Middle frontal gyrus (tissue), 1 donor: ENCODE data around the gene GPSM1.

Source experiments
- DNase-seq: peaks from one replicate; pipeline ENCODE4 v3.0.0-alpha.2; 2015; ENCODE audit warnings: low spot score; ENCODE audit errors: extremely low spot score

GPSM1 gene

DNA sequence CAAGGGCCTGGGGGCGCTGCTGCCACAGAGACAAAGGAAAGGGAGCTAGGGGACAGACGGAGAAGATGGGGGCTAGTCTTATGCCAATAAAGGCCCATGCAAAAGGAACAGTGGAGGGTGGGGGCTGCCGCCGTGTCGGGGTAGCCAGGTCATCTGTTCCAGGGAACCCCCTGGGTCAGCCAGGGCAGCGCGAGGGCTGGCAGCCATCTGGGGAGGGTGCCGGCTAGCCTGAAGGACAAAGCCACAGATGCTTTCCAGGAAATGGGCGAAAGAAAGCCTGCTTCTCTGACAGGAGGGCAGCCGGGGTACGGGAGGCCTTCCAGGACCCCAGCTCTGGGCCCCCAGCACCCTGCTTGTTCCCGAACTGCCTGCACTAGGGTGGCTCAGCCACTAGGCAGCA, 47.8 kb downstream of the GPSM1 start:
- no peak for DNase-seq

GRCh38 chr9:136376457-136376856, 49.1 kb downstream of the GPSM1 start:
- no peak for DNase-seq

DNA sequence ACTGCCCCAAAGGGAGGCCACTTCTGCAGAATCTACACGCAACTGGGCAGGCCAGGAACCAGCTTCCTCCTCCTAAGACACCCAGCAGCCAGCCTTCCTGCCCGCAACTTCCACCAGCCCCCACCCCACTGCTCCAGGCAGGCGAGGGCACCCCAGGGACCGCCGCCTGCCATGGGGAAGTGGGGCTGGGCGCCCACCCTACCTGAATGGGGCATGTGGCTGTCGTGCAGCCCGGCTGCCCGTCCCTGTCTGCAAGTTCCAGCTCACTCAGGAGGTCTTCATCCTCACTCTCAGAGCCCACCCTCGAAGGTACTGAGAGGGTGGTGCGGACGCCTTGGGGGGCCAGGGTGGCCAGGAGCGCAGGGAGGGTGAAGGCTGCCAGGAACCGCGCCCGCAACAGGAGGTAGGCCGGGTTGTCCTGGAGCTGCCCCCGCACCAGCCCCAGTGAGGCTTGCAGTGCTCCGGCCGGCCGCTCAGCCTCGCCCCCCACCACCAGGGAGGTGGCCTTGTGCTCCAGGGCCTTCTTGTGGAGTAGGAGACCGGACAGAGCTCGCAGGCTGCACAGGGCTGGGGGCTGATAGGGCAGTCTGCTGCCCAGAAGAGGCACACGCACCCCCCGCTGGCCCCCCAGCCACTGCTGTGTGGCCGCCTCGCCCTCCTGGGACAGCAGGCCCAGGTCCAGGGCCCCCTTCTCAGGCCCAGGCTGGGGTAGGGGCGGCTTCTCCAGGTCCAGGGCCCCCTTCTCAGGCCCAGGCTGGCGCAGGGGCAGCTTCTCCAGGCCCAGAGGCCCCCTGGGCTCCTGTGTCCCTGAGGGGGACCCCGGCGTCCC, 50.2 kb downstream of the GPSM1 start:
- no peak for DNase-seq

DNA sequence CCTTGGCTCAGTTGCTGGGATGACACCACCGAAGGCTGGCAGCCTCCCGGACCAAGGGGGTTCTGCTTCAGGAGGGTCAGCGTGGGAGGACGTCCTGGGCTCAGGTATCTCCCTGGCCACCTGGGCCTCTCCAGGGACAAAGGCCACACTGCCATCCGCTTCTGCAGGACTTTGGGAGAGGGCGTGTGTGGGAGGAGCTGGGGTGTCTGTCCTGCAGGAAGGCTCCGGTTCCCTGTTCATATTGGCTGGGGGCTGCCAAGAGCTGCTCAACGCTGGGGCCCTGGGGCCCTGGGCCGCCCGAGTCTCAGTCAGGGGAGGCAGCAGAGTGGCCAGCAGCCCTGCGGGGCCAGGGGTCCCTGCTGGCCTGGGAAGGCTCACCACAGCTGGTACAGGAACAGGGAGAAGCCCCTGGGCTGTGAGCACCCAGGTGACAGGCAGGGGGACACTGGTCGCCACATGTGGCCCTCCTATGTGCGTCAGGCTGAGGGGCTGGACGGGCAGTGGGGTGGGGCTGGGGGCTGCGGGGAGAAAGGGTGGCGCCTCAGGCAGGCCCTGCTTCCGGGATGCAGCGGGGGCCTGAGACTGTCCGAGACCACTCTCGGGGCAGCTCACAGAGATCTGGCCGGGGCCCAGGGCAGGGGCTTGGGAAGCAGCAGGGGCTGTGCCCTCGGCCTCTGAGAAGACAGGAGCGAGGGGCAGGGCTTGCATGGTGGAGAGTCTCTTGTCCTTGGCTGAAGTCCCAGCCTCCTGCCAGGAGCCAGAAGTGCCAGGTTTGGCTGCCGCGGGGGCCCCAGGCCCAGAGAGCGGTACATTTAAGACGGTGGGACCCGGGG, 51.0 kb downstream of the GPSM1 start:
- no peak for DNase-seq

DNA sequence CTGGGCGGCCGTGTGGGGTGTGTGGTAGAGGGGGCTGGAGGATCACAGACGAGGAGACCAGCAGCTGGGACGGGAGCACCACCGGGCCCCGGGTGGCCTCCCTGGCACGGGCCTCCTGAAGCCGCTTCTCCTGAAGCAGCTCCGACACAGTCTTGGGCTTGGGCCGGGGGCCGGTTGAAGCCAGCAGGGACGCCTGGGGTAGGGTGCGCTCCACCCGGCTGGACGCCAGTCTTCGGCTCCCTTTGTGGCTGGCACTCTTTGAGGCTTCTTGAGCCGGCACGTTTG, 51.6 kb downstream of the GPSM1 start:
- no peak for DNase-seq

DNA sequence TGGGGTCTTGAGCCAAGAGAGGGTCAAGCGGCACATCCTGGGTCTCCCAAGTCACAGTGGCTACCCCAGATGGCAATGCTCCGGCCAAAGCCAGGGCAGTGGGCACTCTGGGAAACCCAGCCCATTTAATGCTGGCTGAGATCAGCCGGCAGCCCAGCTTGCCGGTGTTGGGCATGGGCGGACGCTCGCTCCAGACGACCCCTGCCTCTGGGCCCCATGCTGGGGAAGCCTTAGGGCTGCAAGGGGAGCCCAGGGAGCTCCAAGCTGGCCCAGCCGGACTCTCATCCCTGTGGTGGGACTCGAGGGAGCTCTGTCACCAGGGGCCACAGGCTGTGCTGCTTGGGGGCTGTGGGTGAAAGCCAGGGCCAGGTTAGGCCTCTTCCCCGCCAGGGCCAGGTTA, 52.1 kb downstream of the GPSM1 start:
- DNase-seq, result no peak

DNA sequence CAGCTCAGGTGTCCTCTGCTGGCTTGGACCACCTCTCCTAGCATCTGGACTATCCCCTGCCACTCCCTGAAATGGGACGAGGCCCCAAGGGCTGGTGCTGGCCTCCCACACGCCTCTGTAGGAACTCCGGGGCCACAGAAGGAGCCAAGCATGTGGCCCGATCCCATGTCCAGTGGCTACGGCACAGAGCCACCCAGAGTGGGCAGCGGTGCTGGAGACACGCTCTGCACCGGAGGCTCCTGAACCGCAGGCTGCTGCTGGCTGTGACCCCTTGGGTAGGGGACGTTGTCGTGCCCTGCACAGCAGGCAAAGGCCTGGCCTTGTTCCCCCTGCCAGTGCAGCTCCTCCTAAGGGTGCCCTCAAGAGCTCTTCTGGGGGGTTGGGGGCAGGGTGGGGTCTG, 52.6 kb downstream of the GPSM1 start:
- DNase-seq, result no peak

- no peak for DNase-seq
Measured at GRCh38 chr9:136380381-136380780, 53.0 kb downstream of the GPSM1 start.

- no peak for DNase-seq
Measured at GRCh38 chr9:136381311-136381710, 54.0 kb downstream of the GPSM1 start.

DNA sequence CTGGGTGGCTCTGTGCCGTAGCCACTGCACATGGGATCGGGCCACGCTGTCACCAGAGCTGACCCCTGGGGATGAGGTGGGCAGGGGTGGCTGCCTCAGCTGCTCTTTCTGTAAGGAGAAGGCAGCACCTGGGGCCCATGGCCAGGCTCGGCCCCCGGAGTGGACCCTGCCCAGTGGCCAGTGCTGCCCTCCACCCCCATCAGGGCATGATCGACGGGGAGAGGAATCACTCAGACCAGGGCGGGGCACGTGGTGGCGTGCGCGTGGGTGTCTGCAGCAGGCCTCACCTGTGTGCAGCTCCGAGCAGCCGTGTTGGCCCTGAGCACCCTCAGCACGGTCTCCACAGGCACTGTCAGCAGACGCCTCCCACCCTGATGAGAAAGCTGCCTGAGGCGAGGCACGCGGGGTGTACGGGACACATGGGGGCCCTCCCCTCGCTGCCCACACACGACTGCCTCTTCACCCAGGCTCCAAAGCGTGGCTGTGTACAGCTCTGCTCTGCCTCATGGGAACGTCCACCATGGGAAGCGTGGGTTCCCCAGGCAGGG, 54.7 kb downstream of the GPSM1 start:
- no peak for DNase-seq

- no peak for DNase-seq
Measured at GRCh38 chr9:136383436-136383835, 56.1 kb downstream of the GPSM1 start.

- DNase-seq, result no peak
Measured at GRCh38 chr9:136385015-136385414, 57.7 kb downstream of the GPSM1 start.

GRCh38 chr9:136386018-136386417, 58.7 kb downstream of the GPSM1 start:
- no peak for DNase-seq

- DNase-seq, result no peak
Measured at GRCh38 chr9:136387217-136387616, 59.9 kb downstream of the GPSM1 start.

- DNase-seq, result no peak
Measured at GRCh38 chr9:136389396-136389795, 62.1 kb downstream of the GPSM1 start.

GRCh38 chr9:136391737-136392537, 64.6 kb downstream of the GPSM1 start:
- DNase-seq, result no peak

DNA sequence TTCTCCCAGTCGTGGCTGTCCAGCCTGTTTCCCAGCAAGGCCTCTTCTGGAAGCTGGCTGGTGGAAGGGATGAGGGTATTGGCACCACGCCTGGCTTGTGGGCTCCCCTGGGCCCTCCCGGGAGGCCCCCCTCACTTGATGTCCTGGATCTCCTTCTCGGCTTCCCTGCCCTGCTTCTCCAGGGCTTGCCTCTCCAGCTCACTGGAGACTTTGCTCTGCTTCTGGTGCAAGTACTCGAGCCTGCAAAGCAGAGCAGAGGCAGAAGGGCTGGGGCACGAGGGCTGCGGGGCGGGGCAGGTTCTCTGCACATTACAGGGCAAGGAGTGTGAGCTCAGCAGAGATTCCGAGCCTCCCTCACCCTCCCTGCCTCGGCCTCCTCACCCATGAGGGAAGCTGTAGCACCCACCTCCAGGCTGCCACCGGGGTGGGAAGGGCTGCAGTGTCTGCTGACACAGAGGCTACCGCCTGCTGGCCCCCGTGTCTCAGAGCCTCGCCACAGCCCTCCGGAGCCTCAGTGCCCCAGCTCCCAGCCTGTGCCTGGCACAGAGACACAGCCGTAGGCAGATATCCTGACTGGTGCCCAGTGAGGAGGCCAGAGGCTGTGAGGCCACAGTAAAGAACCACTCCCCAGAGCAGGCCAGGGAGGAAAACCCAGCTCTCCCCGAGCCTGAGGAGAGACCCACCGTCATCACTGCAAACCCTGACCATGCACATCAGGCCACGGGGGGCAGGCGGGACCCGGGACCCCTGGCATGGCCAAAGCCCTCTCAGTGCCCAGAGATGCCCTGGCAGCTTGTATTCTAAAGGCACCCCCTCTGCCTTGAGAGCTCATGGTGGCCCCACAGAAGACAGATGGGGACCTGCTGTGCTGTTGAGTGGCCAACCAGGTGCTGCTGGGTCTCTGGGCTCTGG, 65.5 kb downstream of the GPSM1 start:
- DNase-seq, result no peak

DNA sequence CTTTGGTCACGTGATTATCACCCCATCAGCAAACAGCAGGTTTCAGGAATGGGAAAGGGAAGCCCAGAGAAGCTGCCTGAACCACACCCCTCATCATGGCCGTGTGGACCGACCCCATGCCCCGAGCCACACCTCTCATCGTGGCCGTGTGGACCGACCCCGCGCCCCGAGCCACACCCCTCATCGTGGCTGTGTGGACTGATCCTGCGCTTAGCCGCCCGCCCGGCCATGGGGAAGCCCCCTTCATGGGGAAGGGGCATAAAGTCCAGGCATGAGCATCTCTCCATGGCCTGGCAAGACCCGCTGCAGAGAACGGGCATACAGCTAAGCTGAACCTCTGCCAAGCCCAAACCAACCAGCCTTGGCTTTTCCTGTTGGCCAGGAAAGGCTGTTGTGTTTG, 66.2 kb downstream of the GPSM1 start:
- DNase-seq, result no peak

DNA sequence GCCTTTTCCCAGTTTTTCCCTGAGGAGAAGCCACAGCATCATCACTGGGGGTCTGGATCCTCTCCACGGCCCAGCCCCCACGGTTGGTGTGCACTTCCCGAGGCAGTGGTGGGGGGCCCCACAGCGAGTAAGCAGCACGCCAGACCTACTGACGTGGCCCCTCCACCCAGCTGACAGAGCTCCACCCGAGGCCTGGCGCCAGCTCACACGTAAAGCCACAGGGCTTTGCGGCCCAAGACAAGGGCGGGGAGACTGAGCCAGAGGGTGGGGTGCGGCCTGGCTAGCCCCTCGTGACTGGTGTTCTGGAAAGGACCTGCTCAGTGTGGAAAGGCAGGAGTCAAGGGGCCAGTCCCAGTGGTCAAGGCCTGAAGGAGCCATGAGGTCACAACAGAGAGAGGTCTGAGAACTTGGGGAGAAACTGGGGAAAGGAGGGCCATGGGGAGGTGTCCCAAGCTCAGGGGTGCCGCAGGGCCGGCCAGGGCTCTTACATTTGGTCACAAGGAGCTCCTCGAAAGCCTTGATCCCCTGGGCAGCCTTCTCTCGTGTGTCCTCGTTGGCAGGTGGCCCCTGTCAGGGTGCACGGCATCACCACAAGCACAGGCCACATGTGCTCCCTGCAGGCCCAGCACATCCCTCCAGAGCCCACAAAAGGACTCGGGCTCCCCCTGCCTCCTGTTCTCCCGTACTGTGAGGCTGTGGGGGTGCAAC, 67.1 kb downstream of the GPSM1 start:
- DNase-seq, result no peak

- DNase-seq, result no peak
Measured at GRCh38 chr9:136395020-136395340, 67.6 kb downstream of the GPSM1 start.
